ENCODE data around the gene PFKFB3. TPM values are rescaled to one million over a fixed set of nuclear protein-coding genes. Genes with fewer than 3 reads are reported as not detected.
"Not testable (repeated sequence)": the region's sequence is repeated elsewhere in the genome, so short reads cannot be mapped to it uniquely, and the experiment has no call there.

PFKFB3 gene
- polyA plus RNA-seq (2013, experiment 1 of 2; ENCODE audit: insufficient read length) = 50.7 TPM
- polyA plus RNA-seq (2013, experiment 2 of 2; ENCODE audit: insufficient read length) = 41.1 TPM

DNA sequence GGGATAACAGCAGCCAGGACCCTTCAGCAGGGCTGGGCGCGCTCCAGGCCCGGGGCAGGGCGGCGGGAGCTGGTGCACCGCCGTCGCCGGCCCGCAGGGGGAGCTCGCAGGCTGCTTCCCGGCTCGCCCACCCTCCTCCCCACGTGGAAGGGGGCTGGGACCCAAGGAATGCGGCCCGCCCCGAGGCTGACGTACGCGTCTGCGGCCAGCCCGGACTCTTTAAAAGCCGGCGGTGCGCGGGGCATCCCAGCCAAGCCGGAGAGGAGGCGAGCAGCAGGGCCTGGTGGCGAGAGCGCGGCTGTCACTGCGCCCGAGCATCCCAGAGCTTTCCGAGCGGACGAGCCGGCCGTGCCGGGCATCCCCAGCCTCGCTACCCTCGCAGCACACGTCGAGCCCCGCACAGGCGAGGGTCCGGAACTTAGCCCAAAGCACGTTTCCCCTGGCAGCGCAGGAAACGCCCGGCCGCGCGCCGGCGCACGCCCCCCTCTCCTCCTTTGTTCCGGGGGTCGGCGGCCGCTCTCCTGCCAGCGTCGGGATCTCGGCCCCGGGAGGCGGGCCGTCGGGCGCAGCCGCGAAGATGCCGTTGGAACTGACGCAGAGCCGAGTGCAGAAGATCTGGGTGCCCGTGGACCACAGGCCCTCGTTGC, at the start of gene PFKFB3:
Gene PFKFB3 (plus strand): TSS at position 249 of the 647 bp plus-strand sequence. CDS start 329 bp downstream, at position 578.
- DNase-seq = peak; percentile 95

GRCh38 chr10:6153845-6154244, 48.9 kb upstream of the PFKFB3 start:
- no peak for DNase-seq

GRCh38 chr10:6154566-6154965, 48.2 kb upstream of the PFKFB3 start:
- no peak for DNase-seq

- DNase-seq = no peak
Measured at GRCh38 chr10:6158276-6158675, 44.5 kb upstream of the PFKFB3 start.

GRCh38 chr10:6161921-6162320, 40.8 kb upstream of the PFKFB3 start:
- DNase-seq = no peak

- peak; percentile 27 for DNase-seq
Measured at GRCh38 chr10:6162589-6163356, 40.0 kb upstream of the PFKFB3 start.

DNA sequence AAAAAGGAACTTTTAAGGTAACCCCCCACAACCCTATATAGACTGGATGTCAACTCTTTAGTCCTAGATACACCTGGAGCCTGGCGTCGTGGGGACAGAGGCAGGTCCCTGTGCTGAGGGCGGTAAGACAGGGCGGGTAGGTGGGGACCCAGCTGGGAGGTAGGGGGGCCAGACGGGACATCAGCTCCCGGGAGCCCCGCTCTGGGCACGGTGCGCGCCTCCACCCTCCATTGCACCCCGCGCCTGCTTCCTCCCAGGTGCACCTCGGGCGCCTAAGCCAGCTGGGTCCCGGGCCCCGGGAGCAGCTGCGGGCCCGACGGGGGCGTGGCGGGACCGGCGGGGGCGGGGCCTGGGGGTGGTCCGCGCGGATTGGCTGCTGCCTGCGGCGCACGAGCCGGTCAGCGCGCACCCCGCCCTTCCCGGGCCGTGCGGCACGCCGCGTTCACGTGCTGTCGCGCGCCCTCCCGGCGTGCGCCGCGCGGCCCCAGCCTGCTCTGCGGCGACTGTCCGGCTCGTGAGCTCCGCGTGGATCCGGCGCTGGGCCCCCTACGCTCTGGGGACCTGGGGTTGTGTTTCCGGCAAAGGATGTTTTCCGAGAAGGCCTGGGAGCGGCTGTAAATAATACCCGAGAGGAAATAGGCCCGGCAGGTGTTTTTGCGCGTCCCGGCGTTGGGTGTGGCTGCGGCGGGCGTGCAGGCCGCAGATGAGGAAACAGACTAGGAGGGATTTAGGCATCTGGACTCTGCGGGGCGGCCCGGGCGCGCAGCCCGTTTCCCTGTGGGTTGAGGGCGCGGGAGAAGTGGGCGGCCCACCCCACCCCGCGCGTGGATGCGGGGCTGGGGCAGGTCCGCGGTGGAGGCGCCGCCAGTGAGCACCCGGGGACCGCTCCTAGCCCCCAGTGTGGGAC, 39.1 kb upstream of the PFKFB3 start:
- peak; percentile 86 for DNase-seq

GRCh38 chr10:6164271-6165095, 38.2 kb upstream of the PFKFB3 start:
- no peak for DNase-seq

GRCh38 chr10:6165221-6165725, 37.5 kb upstream of the PFKFB3 start:
- DNase-seq = no peak

DNA sequence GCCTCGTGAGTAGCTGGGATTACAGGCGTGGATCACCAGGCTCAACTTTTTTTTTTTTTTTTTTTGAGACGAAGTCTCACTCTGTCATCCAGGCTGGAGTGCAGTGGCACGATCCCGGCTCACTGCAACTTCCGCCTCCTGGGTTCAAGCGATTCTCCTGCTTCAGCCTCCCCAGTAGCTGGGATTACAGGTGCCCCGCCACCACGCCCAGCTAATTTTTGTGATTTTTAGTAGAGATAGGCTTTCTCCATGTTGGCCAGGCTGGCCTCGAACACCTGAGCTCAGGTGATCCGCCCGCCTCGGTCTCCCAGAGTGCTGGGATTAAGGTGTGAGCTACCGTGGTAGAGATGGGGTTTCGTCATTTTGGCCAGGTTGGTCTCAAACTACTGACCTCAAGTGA, 36.8 kb upstream of the PFKFB3 start:
- DNase-seq = not testable (repeated sequence)

DNA sequence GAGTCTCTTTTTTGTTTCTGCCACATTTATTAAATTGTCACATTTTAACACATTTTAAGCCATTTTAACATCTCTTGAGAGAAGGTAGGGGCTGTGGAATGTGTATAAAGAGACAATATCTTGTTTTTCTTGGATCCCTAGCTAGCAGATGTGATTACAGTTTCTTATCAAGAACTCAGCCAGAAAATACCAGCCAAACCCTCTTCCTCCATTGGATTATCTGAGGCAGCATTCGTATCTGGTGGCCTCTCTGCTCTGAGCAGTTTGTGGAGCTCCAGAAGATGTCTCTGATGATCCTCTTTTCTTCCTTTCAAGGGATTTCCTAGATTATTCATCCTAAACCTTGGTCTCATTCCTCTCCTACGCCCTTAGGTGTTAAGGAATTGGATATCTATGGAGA, 35.3 kb upstream of the PFKFB3 start:
- DNase-seq = no peak

- no peak for DNase-seq
Measured at GRCh38 chr10:6168084-6168483, 34.6 kb upstream of the PFKFB3 start.

GRCh38 chr10:6170638-6171037, 32.1 kb upstream of the PFKFB3 start:
- DNase-seq = no peak

- DNase-seq = peak; percentile 96
Measured at GRCh38 chr10:6171881-6172695, 30.6 kb upstream of the PFKFB3 start.

DNA sequence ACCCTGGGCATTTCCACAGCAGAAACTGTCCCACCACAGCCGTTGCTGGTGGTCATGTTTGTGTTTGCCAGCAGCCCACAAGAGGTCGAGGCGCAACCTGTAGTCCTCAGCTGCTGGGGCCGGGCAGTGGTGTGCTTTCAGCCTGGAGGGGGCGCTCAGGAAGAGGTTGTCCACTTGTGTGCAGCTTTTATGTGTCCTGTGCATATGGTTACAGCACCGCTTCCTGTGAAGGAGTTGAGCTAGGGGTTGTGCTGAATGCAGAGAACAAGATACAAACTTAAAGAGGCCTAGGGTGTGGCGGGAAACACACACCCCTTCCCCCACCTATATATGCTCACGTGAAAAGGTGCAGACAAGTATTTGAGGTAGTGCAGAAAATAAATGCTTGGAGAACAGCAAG, 29.5 kb upstream of the PFKFB3 start:
- DNase-seq = no peak

DNA sequence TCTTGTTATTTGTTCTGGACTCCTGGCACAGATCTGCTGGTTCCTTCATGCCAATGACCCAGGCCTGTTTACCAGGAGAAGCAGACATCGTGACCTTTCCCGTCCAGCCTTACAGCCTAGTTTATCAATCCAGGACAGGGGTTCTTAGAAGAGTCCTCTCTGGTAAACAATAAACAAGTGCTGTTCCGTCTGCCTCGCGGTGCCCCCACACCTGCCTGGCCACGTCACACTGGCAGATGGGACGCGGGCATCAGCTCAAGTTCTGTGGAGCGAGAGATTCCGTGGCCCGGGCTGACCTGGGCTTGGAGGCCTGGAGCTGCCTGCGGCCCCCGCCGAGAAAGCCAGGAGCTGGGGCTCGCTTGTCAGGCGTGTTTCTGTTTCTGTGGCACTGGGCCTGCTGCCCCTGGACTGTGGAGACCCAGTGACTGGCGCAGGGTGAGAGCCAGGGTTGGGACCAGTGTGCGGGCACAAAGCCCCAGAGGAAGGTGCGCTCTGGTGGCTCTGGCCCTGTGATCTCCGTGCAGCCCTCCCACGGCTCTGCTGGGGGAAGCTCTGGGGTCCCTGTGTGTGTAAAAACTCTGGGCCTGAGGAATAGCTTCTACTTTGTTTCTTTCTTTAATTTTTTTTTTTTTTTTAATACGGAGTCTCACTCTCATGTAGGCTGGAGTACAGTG, 28.4 kb upstream of the PFKFB3 start:
- DNase-seq = no peak

- no peak for DNase-seq
Measured at GRCh38 chr10:6175329-6176055, 27.2 kb upstream of the PFKFB3 start.

- DNase-seq = no peak
Measured at GRCh38 chr10:6176691-6177231, 26.0 kb upstream of the PFKFB3 start.

- DNase-seq = no peak
Measured at GRCh38 chr10:6177880-6178281, 24.9 kb upstream of the PFKFB3 start.

All from fibroblast of skin of back (primary cell).